Stimulated activated CD4-positive, alpha-beta T cell treated with anti-CD3 and anti-CD28 coated beads, Interleukin-2, amount 100 ng/mL, for 48 hours (primary cell): ENCODE data around the gene UNC13A.
"Not testable (repeated sequence)": the region's sequence is repeated elsewhere in the genome, so short reads cannot be mapped to it uniquely, and the experiment has no call there.

Experiments used
- DNase-seq, 2 donors: peaks; one replicate each; pipeline ENCODE4 v3.0.0-alpha.2; 2020

Gene UNC13A

DNA sequence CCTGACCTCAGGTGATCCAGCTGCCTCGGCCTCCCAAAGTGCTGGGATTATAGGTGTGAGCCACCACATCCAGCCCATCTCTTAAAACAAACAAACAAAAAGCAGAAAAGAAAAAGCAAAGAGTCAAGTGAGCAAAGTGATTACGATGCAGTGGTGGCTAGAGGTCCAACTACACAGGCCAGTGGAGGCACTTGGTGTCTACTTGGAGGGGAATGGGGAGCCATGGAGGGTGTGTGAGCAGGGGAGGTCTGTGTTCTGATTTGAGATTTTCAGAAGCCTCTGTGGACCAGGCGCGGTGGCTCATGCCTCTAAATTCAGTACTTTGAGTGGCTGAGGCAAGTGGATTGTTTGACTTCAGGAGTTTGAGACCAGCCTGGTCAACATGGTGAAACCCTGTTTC is 126.1 kb downstream of the UNC13A start:
- no peak for DNase-seq

DNA sequence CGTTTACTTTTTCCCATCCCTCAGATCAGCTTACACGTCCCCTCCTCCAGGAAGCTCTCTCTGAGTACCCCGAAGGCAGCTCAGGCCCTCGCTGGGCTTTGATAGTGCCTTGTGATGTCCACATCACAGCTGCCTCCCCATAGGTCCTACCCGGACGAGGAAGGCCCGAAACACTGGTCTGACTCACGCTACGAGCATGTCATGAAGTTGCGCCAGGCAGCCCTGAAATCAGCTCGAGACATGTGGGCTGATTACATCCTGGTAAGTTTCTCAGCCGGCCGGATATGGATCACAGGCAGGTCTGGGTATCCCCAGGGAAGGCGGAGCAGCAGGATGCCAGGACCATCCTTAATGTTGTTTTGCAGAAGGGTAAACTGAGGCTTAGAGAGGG is 128.0 kb downstream of the UNC13A start:
- DNase-seq, result no peak

DNA sequence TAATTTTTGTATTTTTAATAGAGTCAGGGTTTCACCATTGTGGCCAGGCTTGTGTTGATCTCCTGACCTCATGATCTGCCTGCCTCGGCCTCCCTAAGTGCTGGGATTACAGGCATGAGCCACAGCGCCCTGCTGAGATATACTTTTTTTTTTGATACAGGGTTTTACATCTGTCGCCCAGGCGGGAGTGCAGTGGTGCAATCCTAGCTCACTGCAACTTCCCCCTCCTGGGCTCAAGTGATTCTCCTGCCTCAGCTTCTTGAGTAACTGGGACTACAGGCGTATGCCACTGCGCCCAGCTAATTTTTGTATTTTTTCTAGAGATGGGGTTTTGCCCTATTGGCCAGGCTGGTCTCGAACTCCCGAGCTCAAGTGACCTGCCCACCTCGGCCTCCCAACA is 130.7 kb downstream of the UNC13A start:
- DNase-seq, result no peak

- no peak for DNase-seq
Observed at GRCh38 chr19:17556995-17557394, 131.2 kb downstream of the UNC13A start.

GRCh38 chr19:17555929-17556813 is 132.0 kb downstream of the UNC13A start:
- DNase-seq, result peak in 1 of 2 donors; percentile 14

DNA sequence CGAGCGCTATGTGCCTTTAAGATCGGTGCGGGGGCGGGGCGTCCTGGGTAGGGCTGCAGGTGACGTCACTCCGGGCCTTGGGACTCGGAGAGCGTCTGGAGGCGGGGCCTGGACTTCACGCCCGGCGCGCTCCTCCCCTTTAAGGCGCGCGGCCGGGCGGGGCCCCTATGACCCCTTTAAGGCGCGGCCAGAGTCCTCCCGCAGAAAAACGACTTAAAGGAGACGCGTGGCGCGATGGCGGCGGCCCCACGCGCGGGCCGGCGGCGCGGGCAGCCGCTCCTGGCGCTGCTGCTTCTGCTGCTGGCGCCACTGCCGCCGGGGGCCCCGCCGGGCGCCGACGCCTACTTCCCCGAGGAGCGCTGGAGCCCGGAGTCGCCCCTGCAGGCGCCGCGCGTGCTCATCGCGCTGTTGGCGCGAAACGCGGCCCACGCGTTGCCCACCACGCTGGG is 132.7 kb downstream of the UNC13A start, which contains the start of gene COLGALT1:
Gene COLGALT1 (plus strand): TSS at position 170 of the 449 bp plus-strand sequence. CDS start 65 bp downstream, at position 235.
- peak; percentile 99 for DNase-seq

GRCh38 chr19:17554968-17555479 is 133.1 kb downstream of the UNC13A start:
- no peak for DNase-seq

DNA sequence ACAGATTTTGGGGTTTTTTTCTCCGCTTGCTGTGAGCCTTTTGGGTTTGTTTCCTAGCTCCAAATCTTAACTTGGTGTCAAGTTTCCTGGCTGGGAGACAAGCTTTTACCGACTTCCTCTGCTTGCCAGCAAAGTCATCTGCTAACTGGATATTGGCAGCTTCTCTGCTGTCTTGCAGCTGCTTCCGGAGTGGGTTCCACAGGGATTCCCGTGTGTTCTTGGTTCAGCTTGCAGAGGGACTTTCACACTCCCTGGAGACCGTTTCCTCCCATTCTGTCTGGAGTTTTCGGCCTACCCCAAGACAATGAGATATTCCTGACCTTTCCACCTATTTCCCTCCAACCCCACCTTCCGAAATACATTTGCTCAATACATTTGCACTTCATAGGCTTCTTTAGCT is 134.9 kb downstream of the UNC13A start:
- DNase-seq, result no peak

GRCh38 chr19:17552735-17553134 is 135.4 kb downstream of the UNC13A start:
- not testable (repeated sequence) for DNase-seq
